Gastroesophageal sphincter (tissue), 4 donors: ENCODE measurements around the gene TPSD1. TPM values are rescaled to one million over a fixed set of nuclear protein-coding genes. Genes with fewer than 3 reads are reported as not detected.
"Not testable (repeated sequence)": the region's sequence is repeated elsewhere in the genome, so short reads cannot be mapped to it uniquely, and the experiment has no call there.

Source experiments
- ATAC-seq: fragments of 150-250 bp; one replicate; pipeline ENCODE4 v1.9.1; 2016; ENCODE audit warnings: mild to moderate bottlenecking, moderate library complexity
- H3K27ac ChIP-seq, 4 donors: fragments of 200-600 bp; sonication (generic) in 3 of 4; 1 replicate in 3 of 4; 2 replicates in 1 of 4; pipeline ENCODE4 v1.5.1; 2016 to 2019
- H3K27me3 ChIP-seq: fragments of 200-600 bp; sonication (generic); one replicate; pipeline ENCODE4 v1.5.1; 2019
- H3K36me3 ChIP-seq, 2 donors: fragments of 200-600 bp; sonication (generic); one replicate each; pipeline ENCODE4 v1.5.1; 2019; ENCODE audit warnings: control low read depth in 1 of 2
- H3K4me1 ChIP-seq, 3 donors: fragments of 200-600 bp; sonication (generic); 1 replicate in 2 of 3; 2 replicates in 1 of 3; pipeline ENCODE4 v1.5.1; 2016 to 2019; ENCODE audit warnings: control low read depth in 2 of 3
- H3K4me3 ChIP-seq, 2 donors: fragments of 200-600 bp; sonication (generic); one replicate each; pipeline ENCODE4 v1.5.1; 2019; ENCODE audit warnings: mild to moderate bottlenecking in 1 of 2, moderate library complexity in 1 of 2
- H3K9me3 ChIP-seq, 3 donors: fragments of 200-600 bp; sonication (generic); one replicate each; pipeline ENCODE4 v1.5.1; 2017 to 2019; ENCODE audit warnings: control low read depth in 2 of 3
- EP300 ChIP-seq: sonication (generic); formaldehyde crosslinking; IDR thresholded peaks from one replicate; pipeline ENCODE4 v1.6.1; 2017; ENCODE audit warnings: antibody characterized with exemption, mild to moderate bottlenecking
- POLR2A ChIP-seq, 2 donors: fragments of 450-650 bp; IDR thresholded peaks; one replicate each; pipeline ENCODE4 v1.6.1; 2017; ENCODE audit warnings: antibody characterized with exemption in 2 of 2, mild to moderate bottlenecking in 2 of 2, moderate library complexity in 1 of 2
- POLR2AphosphoS5 ChIP-seq: sonication (generic); formaldehyde crosslinking; IDR thresholded peaks from one replicate; pipeline ENCODE4 v1.6.1; 2017; ENCODE audit warnings: antibody characterized with exemption
- WGBS, 2 donors: methylation state at CpG; one replicate each; pipeline ENCODE4 v1.1.5; 2018; ENCODE audit warnings: low coverage in 1 of 2; 5-methylcytosine and 5-hydroxymethylcytosine counted together
- total RNA-seq, 4 donors: library from RNA; depleted of rRNA; stranded (reverse); fragments of >200 nt; gene quantifications; one replicate each; pipeline ENCODE4 v1.1.0, GENCODE V29; 2016
- TF ChIP-seq, protein P1 (sequence below), 4 experiments: fragments of 200-600 bp in 2 of 4; fragments of 450-650 bp in 2 of 4; sonication (generic) in 1 of 4; IDR thresholded peaks; one replicate each; pipeline ENCODE4 v1.5.1; 2017 to 2019; ENCODE audit warnings: antibody characterized with exemption in 4 of 4, mild to moderate bottlenecking in 2 of 4, moderate library complexity in 2 of 4

The TPSD1 gene
- 1 to 10 TPM in 3 of 4 donors, not detected in 1; 2.8 to 6.4 (median 3.7) TPM for total RNA-seq

- H3K36me3 ChIP-seq, H3K4me3 ChIP-seq, ATAC-seq, H3K9me3 ChIP-seq, H3K4me1 ChIP-seq, H3K27ac ChIP-seq: not testable (repeated sequence)
- WGBS, 2 donors = no CpG with 5 or more reads among the region's 26 CpGs
- H3K27me3 ChIP-seq = peaks cover 52% of the 10 kb centered on the region
These were observed at the start of gene TPSD1 for GRCh38 chr16:1255276-1256122. TPSD1 (plus strand) TSS chr16:1256069; CDS start chr16:1256281, 212 bp downstream.

- H3K27me3 ChIP-seq = no peaks in the 10 kb centered on the region
- TF ChIP-seq, protein P1, sequence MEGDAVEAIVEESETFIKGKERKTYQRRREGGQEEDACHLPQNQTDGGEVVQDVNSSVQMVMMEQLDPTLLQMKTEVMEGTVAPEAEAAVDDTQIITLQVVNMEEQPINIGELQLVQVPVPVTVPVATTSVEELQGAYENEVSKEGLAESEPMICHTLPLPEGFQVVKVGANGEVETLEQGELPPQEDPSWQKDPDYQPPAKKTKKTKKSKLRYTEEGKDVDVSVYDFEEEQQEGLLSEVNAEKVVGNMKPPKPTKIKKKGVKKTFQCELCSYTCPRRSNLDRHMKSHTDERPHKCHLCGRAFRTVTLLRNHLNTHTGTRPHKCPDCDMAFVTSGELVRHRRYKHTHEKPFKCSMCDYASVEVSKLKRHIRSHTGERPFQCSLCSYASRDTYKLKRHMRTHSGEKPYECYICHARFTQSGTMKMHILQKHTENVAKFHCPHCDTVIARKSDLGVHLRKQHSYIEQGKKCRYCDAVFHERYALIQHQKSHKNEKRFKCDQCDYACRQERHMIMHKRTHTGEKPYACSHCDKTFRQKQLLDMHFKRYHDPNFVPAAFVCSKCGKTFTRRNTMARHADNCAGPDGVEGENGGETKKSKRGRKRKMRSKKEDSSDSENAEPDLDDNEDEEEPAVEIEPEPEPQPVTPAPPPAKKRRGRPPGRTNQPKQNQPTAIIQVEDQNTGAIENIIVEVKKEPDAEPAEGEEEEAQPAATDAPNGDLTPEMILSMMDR (IDR thresholded peaks at IDR 0.05) = no peak
- no peak for TF ChIP-seq EP300
- TF ChIP-seq POLR2AphosphoS5 = no peak
- no peak for TF ChIP-seq POLR2A (IDR thresholded peaks at IDR 0.05)
- ATAC-seq = no peak
- no peak overlapping the region for H3K4me3 ChIP-seq
- no peaks in the 10 kb centered on the region for H3K4me1 ChIP-seq
- WGBS, 2 donors = 50 to 53% methylated on average over 2 to 5 of the region's 9 CpGs
- H3K36me3 ChIP-seq = peaks cover 0 to 100% of the 10 kb centered on the region in 2 donors
- peak overlapping the region in 1 of 4 donors; percentile 19 for H3K27ac ChIP-seq
- H3K9me3 ChIP-seq = no peaks in the 10 kb centered on the region
These were observed 49.5 kb upstream of the TPSD1 start for GRCh38 chr16:1206326-1206725.

- Histone ChIP-seq H3K4me1 (no peaks in the 10 kb centered on the region), H3K9me3 (no peaks in the 10 kb centered on the region), H3K27me3 (no peaks in the 10 kb centered on the region), H3K4me3 (no peak overlapping the region), H3K27ac (peak overlapping the region in 1 of 4 donors; percentile 19), H3K36me3 (peaks cover 0 to 100% of the 10 kb centered on the region in 2 donors)
- TF ChIP-seq POLR2A (IDR thresholded peaks at IDR 0.05) (no peak), EP300 (no peak), POLR2AphosphoS5 (no peak)
- TF ChIP-seq, protein P1 (IDR thresholded peaks at IDR 0.05) = no peak
- WGBS, 2 donors = 80% methylated on average over 1 of the region's 16 CpGs; no CpG with 5 or more reads in 1 of the 2 donors
- ATAC-seq = no peak
These were observed 49.1 kb upstream of the TPSD1 start for GRCh38 chr16:1206786-1207185.

DNA sequence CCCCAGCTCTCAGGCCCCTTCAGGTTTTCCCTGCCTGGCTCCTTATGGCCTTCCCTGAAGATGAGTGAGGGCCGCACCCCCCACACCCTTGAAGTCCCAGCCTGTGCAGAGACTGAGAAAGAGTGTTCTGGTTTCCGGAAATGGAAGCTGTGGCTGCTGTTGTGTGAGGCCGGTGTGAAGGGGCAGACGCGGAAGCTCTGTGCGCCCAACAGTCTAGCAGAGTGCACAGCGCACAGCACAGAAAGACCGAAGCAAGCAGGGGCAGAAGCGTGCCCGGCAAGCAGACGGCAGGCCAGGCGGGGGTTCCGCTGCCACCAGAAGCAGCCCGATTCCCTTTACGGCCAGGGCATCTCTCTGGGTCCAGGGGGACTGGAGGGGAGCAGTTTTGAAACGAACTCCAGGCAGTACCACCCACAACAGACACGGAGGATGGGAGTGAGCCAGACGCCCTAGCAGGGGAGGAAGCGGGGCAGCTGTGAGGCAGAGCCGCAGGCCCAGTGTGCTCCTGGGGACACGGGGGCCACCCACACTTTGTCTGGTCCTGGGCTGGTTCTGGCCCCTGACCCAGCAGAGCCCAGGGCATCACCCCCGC is 47.5 kb upstream of the TPSD1 start:
- no CpG with 5 or more reads among the region's 22 CpGs for WGBS, 2 donors
- Histone ChIP-seq H3K27me3 (no peaks in the 10 kb centered on the region), H3K36me3 (peaks cover 0 to 100% of the 10 kb centered on the region in 2 donors), H3K9me3 (no peaks in the 10 kb centered on the region), H3K27ac (no peak overlapping the region), H3K4me1 (no peaks in the 10 kb centered on the region), H3K4me3 (no peak overlapping the region)
- ATAC-seq = no peak
- TF ChIP-seq POLR2AphosphoS5 = no peak
- no peak for TF ChIP-seq EP300
- TF ChIP-seq POLR2A (IDR thresholded peaks at IDR 0.05) = no peak
- TF ChIP-seq, protein P1 (IDR thresholded peaks at IDR 0.05) = no peak

- peaks cover 0 to 100% of the 10 kb centered on the region in 2 donors for H3K36me3 ChIP-seq
- no peak for ATAC-seq
- WGBS, 2 donors = no CpG with 5 or more reads among the region's 43 CpGs
- no peaks in the 10 kb centered on the region for H3K9me3 ChIP-seq
- no peaks in the 10 kb centered on the region for H3K27me3 ChIP-seq
- no peaks in the 10 kb centered on the region for H3K4me1 ChIP-seq
- no peak for TF ChIP-seq EP300
- TF ChIP-seq POLR2AphosphoS5 = no peak
- TF ChIP-seq POLR2A (IDR thresholded peaks at IDR 0.05) = no peak
- TF ChIP-seq, protein P1 (IDR thresholded peaks at IDR 0.05) = no peak
- H3K4me3 ChIP-seq = no peak overlapping the region
- no peak overlapping the region for H3K27ac ChIP-seq
These were observed 46.8 kb upstream of the TPSD1 start for GRCh38 chr16:1209081-1209480.
